Stimulated activated CD4-positive, alpha-beta T cell treated with anti-CD3 and anti-CD28 coated beads, Interleukin-2, amount 100 ng/mL, for 4 hours (primary cell): ENCODE measurements around the gene NPAS2.

Experiments used
- DNase-seq: peaks from one replicate; pipeline ENCODE4 v3.0.0-alpha.2; 2020; ENCODE audit warnings: low read depth

NPAS2 gene, protein sequence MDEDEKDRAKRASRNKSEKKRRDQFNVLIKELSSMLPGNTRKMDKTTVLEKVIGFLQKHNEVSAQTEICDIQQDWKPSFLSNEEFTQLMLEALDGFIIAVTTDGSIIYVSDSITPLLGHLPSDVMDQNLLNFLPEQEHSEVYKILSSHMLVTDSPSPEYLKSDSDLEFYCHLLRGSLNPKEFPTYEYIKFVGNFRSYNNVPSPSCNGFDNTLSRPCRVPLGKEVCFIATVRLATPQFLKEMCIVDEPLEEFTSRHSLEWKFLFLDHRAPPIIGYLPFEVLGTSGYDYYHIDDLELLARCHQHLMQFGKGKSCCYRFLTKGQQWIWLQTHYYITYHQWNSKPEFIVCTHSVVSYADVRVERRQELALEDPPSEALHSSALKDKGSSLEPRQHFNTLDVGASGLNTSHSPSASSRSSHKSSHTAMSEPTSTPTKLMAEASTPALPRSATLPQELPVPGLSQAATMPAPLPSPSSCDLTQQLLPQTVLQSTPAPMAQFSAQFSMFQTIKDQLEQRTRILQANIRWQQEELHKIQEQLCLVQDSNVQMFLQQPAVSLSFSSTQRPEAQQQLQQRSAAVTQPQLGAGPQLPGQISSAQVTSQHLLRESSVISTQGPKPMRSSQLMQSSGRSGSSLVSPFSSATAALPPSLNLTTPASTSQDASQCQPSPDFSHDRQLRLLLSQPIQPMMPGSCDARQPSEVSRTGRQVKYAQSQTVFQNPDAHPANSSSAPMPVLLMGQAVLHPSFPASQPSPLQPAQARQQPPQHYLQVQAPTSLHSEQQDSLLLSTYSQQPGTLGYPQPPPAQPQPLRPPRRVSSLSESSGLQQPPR

DNA sequence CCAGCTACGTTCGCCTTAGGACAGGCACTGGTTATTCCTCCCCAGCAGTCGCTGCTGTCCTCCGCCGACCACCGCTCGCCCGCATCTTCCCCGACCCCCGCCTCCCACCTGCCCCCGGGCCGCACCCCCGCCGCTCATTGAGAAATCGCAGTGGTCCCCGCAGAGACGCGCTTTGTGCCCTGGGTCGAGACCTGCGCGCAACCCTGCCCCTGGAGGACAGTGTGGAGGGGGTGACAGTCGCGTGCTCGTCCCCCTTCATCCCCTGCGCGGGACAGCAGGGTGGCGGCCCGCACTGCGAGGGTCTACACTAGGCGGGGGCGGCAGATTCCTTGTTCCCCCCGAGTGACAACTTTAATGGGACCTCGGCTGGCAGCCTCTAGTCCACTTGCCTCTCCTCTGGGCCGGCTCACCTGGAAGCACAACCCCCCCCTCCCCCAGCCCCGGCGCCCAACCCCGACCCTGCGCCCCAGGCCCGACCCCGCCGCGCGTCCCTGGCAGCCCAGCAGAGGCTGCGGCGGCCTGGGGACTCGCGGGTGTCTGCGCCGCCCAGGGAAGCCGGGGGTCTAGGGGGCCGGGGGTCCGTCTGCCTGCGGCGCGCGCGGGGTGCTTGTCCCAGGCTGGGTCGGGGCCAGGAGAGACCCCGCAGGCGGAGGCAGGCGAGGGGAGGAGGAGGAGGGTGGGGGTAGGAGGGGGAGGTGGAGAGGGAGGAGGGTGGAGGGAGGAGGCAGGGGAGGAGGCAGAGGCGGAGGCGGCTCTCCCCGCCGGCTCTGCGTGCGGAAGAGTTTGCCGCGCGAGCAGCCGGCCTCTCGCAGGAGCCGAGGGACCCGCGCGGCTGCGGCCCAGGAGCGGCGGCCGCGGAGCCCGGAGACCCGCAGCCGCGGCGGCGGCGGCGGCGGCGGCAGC, at the start of gene NPAS2:
Gene NPAS2, plus strand, starts transcription at position 770 of the 903 bp plus-strand sequence. CDS start 84,616 bp downstream, outside the sequence.
- peak; percentile 26 for DNase-seq

GRCh38 chr2:100771125-100771524, 48.8 kb upstream of the NPAS2 start:
- no peak for DNase-seq

DNA sequence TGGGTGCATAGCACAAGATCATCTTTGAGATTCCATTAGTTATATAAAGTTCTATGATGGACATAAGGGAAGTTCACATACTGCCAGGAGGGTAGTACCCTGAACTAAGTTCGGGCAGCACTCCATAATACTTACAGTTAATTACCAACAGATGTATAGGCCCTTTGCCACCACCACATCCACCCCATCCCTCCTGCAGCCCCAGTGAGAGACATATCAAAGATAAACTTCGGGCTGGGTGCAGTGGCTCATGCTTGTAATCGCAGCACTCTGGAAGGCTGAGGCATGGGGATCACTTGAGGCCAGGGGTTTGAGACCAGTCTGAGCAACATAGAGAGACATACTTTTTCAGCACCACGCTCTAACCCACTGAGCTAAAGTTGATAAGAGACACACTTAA, 46.4 kb upstream of the NPAS2 start:
- no peak for DNase-seq

- no peak for DNase-seq
These were observed 43.5 kb upstream of the NPAS2 start for GRCh38 chr2:100776445-100776844.

GRCh38 chr2:100778637-100779450, 41.1 kb upstream of the NPAS2 start:
- no peak for DNase-seq

DNA sequence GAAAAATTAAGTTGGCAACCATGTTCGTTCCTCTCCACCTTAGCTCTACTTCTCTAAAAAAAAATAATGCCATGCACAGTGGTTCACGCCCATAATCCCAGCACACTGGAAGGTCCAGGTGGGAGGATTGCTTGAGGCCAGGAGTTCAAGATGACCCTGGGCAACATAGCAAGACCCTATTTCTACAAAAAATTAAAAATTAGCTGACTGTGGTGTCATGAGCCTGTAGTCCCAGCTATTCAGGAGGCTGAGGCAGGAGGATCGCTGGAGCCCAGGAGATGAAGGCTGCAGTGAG, 40.1 kb upstream of the NPAS2 start:
- no peak for DNase-seq

- no peak for DNase-seq
These were observed 39.5 kb upstream of the NPAS2 start for GRCh38 chr2:100780203-100781008.

DNA sequence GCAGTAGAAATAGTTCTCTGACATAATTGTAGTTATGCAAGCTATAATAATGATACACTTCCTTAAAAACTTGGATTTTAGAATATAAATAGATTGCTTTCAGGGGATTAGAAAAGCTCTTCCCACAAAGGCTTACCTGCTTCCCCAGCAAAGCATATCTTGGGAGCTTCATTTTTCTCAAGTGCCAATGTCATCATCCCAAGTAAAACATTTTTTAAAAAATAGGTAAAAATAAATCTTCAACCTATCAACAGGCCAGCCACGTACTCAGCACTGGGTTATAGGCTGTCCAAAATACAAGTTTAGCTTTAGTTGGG, 39.0 kb upstream of the NPAS2 start:
- no peak for DNase-seq

DNA sequence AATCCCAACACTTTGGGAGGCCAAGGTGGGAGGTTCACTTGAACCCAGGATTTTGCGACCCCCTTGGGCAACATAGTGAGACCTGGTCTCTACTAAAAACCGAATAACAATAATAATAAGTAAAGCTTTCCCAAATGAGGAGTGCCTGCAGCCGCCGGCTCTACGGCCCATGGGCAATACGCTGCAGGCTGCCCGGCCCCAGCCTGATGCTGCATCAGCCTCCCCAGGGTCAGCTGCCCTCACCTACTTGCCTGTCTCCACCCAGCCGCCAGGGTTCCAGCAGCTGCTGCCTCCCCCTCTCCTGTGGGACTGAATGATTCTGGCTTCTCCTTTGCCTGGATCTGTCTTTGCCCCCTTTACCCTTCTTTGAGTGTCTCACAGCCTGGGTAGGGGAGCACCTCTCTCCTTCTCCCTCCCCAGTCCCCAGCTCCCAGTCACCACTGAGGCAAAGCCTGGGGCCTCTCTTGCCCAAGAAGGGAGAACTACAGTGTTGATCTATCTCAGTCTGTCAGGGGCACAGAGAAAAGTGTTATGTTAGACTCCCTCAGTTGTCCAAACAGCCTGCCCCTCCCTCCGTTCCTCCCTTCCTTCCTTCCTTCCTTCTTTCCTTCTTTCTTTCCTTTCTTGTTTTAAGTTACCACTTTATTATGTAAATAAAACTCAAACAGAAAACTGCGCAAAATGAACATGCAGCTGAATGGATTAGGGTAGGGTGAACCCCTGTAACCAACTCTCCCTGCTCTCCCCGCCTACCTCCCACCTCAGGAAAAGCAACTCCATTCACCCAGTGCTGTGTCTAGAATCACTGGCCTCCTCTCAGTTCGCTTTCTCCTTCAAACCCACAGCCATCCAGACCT, 38.2 kb upstream of the NPAS2 start:
- DNase-seq = no peak

GRCh38 chr2:100782380-100782878, 37.5 kb upstream of the NPAS2 start:
- no peak for DNase-seq

DNA sequence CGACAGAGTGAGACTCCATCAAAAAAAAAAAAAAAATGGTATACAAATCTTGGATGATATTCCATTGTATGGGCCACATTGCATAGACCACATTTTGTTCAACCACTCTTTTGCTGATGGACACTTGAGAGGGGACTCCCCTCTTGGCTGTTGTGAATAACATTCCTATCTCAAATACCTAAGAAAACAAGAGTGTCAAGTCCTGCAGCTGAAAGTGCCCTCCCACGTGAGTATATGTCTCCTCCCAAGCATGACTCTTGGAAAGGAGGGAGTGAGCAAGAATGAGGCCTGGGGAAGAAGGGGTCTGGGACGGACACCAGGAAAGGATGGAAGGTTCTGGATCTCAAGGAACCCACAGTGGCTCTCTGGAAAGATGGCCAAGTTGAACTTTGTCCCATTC, 36.0 kb upstream of the NPAS2 start:
- no peak for DNase-seq

GRCh38 chr2:100784681-100785080, 35.3 kb upstream of the NPAS2 start:
- DNase-seq = no peak

DNA sequence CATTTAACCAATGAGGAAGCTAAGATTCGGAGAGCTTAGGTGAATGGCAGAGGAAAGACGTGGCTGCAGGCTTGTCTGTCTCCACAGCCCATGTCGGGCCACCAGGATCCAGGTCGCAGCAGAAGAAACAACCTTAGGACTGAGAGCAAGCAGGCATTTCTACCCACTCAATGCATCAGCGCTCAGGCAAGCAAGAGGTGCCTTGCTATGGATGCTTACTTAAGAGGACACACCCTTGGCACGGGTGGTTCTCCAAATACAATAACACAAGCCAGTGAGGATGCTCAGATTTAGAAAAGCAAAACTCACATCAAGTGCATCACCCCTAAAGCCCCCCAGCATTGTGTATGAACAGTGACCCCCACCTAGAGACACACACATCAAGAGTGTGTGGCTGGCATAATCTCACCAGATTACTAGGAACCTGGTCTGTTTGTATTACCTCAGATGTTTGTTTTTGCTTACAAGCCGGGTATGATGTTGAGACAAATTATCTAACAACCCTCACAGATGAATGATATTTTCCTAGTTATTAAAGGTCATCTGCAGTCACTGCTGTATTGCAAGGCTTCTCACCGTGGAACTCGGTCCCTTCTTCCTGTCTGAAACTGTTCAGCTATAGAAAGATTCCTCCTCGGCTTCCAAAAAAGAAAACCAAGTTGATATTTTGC, 34.2 kb upstream of the NPAS2 start:
- DNase-seq = no peak

DNA sequence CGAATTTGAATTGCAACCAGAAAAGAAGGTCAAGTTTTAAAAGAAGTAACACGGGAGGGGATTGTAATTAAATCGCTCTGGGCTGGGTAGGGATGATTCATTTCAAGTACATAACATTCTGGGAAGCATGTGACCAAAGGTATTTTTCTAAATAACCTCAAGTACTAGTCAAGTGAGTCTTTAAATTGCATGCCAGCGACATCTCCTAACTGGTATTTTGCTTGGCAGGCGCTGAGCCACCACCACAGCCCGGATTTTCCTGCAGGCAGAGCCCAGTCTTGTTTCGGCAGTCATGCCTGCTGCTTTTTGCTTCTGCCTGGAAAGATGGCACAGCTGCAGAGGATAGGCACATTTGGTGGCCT, 33.7 kb upstream of the NPAS2 start:
- no peak for DNase-seq

- DNase-seq = no peak
These were observed 33.0 kb upstream of the NPAS2 start for GRCh38 chr2:100786985-100787384.

DNA sequence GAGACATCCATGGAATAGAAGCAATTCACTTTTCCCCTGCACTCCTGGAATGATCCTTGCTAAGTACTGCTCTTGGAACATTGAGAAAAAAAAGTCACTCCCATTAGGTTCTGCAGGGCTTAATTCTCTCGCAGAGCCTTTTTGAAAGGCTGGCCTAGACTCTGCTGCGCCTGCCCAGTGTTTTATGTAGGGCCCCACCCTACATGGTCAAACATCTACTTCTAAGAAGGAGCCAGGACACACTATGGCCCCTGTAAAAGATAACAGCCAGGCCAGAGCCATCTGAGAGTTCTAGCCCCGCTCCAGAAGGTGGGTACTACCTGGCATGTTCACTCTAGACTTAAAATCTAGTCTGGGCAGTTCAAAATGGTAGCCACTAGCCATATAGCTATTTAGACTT, 30.6 kb upstream of the NPAS2 start:
- no peak for DNase-seq

DNA sequence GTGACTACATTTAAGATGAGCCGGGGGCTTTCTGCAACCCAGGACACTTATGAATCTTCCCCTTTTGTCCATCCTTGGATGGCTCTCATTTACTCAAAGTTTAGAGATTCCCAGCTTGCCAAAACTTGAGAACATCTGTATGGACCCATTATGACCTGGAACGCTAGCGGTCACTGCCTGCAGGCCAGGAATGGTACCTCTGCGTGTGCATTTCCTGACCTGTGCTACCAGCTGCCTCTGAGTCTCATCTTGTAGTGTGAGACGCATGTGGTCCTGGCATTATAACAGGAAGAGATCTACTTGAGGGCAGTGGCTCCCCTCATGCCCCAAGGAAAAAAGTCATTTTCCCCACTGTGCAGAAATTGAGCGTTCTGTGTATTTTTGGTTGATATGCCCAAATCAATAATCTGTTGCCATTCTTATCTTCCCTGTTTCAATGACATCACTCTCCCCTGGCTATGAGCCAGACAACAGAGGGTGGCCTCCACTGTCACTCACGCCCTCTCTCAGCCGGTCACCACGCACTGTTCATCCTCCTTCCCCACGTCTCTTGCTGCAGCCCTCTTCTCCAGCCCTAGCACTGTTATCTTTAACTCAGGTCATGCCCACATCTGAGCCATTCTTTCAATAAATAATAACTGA, 28.5 kb upstream of the NPAS2 start:
- no peak for DNase-seq

GRCh38 chr2:100791936-100792308, 28.0 kb upstream of the NPAS2 start:
- DNase-seq = no peak

DNA sequence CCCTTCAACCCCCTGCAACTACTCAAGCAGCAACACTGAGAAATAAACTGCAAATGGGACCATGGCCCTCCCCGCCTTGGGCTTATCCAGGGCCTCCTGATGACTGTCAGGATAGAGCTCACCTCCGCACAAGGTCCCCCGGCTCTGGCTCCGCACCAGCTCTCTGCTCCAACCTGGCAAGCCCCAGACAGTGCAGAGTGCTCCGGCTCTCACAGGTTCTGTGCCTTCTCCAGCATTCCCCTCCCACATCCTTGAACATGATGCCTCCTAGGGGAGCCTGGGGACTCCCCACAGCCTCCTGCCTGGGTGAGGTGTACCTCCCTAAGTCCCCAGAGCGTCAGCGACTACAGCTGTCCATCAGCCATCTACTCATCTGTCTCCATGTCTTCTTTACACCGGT, 26.7 kb upstream of the NPAS2 start:
- DNase-seq = no peak
